Activated CD4-positive, alpha-beta T cell treated with anti-CD3 and anti-CD28 coated beads, Interleukin-2, amount 10 ng/mL, durations not matched to agents 7 days and 5 days (primary cell): ENCODE measurements around the gene MAB21L2. TPM values are rescaled to one million over a fixed set of nuclear protein-coding genes. Genes with fewer than 3 reads are reported as not detected.
"Not testable (repeated sequence)": the region's sequence is repeated elsewhere in the genome, so short reads cannot be mapped to it uniquely, and the experiment has no call there.

Experiments
- CTCF ChIA-PET: fragments of 350-600 bp; sonication (Branson Sonifier 250); formaldehyde crosslinking; loops from one replicate; lab custom pipeline; 2021; ENCODE audit warnings: antibody characterized with exemption; lab: Charles Lee
- POLR2A ChIA-PET: fragments of 350-600 bp; sonication (Branson Sonifier 250); formaldehyde crosslinking; loops from one replicate; lab custom pipeline; 2021; ENCODE audit warnings: antibody characterized with exemption; lab: Charles Lee
- DNase-seq: peaks from one replicate; pipeline ENCODE4 v3.0.0-alpha.2; 2020
- H3K27ac Mint-ChIP-seq: one replicate; pipeline ENCODE4 v1.8.0; 2021; ENCODE audit warnings: mild to moderate bottlenecking, moderate library complexity, mixed read lengths
- H3K27me3 Mint-ChIP-seq: one replicate; pipeline ENCODE4 v1.8.0; 2021; ENCODE audit warnings: mixed read lengths
- H3K36me3 Mint-ChIP-seq: one replicate; pipeline ENCODE4 v1.8.0; 2021; ENCODE audit warnings: low read depth, mixed read lengths
- H3K4me1 Mint-ChIP-seq: one replicate; pipeline ENCODE4 v1.8.0; 2021; ENCODE audit warnings: mixed read lengths
- H3K4me3 Mint-ChIP-seq: one replicate; pipeline ENCODE4 v1.8.0; 2021; ENCODE audit warnings: mild to moderate bottlenecking, moderate library complexity, mixed read lengths
- H3K9me3 Mint-ChIP-seq: one replicate; pipeline ENCODE4 v1.8.0; 2021; ENCODE audit warnings: mixed read lengths
- total RNA-seq, 2 experiments: library from RNA; stranded (reverse); gene quantifications; one replicate each; pipeline ENCODE4 v1.2.3, GENCODE V29; 2021

MAB21L2 gene
- total RNA-seq, 2 experiments from 2014 or later, result not detected

DNA sequence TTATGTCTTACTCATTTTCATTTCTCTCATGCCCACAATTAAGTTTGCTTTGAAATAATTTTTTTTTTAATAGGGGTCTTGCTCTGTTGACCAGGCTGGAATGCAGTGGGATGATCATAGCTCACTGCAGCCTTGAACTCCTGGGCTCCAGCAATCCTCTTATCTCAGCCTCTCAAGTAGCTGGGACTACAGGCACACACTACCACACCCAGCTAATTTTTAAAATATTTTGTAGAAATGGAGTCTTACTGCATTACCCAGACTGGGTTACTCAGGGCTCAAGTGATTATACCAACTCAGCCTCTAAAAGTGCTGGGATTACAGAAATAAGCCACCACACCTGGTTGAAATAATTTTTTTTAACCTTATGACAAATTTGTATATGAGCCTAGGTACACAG, 19.2 kb upstream of the MAB21L2 start:
- no peak overlapping the region for H3K4me3 Mint-ChIP-seq
- POLR2A ChIA-PET, result no interaction called here
- H3K36me3 Mint-ChIP-seq, result peaks cover 9% of the 10 kb centered on the region
- H3K27ac Mint-ChIP-seq, result no peak overlapping the region
- DNase-seq, result no peak
- H3K27me3 Mint-ChIP-seq, result no peaks in the 10 kb centered on the region
- CTCF ChIA-PET, result no interaction called here
- H3K9me3 Mint-ChIP-seq, result peaks cover 4% of the 10 kb centered on the region
- H3K4me1 Mint-ChIP-seq, result no peaks in the 10 kb centered on the region

DNA sequence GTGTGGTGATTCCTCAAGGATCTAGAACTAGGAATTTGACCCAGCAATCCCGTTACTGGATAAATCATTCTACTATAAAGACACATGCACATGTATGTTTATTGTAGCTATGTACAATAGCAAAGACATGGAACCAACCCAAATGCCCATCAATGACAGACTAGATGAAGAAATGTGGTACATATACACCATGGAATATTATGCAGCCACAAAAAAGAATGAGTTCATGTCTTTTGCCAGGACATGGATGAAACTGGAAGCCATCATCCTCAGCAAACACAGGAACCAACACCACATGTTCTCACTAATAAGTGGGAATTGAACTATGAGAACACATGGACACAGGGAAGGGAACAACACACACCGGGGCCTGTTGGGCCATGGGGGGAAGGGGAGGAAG, 17.0 kb upstream of the MAB21L2 start:
- H3K27me3 Mint-ChIP-seq, H3K4me3 Mint-ChIP-seq, H3K9me3 Mint-ChIP-seq, H3K4me1 Mint-ChIP-seq, POLR2A ChIA-PET, H3K27ac Mint-ChIP-seq, DNase-seq: not testable (repeated sequence)
- CTCF ChIA-PET, result interaction anchor here (0.6 kb wide), 1 partner anchor 302 kb away, joined by 3 read pairs; no protein-coding TSS in a partner anchor
- H3K36me3 Mint-ChIP-seq, result peaks cover 12% of the 10 kb centered on the region

DNA sequence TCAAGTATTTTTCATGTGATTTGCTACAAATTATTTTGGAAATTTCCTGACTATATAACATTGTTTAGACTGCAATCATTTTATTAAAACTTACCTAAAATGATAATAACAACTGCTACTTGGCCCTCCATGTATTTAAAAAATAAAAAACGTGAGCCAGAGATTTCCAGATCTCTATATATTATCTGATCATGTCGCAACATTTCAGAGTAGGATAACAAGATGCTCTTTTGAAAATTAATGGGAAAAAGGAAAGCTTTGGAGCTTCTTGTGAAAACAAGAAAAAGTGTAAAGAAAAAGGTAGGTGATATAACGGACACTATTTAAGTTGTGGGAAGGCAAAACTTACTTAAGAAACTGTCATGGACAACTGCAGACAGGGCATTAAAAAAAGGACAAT, 14.9 kb upstream of the MAB21L2 start:
- ChIA-PET POLR2A (no interaction called here), CTCF (no interaction called here)
- Mint-ChIP-seq H3K4me3 (no peak overlapping the region), H3K9me3 (peaks cover 4% of the 10 kb centered on the region), H3K27ac (no peak overlapping the region), H3K36me3 (peaks cover 12% of the 10 kb centered on the region), H3K4me1 (no peaks in the 10 kb centered on the region), H3K27me3 (no peaks in the 10 kb centered on the region)
- no peak for DNase-seq

DNA sequence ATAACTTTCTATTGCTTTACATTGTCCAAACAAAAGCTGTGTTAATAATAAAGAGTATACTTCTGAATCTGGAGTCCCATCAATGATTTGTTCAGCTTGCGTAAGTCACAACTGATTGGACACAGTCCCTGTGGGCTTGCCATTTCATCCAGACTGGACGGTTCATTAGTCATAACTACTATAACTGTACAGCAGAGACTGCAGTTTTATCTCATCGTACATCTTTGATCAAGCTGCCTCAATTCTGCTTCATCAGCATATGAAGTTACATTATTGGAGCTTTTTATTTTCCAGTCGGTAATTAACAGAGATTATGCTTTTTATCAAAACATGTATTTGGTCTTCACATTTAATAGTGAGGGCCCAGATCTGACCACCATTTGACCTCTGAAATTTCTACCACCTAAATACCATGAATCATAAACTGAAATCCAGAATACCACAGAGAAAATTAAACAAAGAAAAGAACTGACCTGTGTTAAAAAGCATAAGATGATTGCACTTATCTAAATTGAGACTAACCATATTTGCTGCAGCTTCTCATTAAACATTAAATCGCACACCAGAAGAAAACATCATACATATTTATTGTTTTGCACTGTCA, 12.5 kb upstream of the MAB21L2 start:
- ChIA-PET POLR2A (no interaction called here), CTCF (no interaction called here)
- H3K9me3 Mint-ChIP-seq, result peaks cover 4% of the 10 kb centered on the region
- no peak overlapping the region for H3K27ac Mint-ChIP-seq
- H3K36me3 Mint-ChIP-seq, result peaks cover 8% of the 10 kb centered on the region
- H3K27me3 Mint-ChIP-seq, result no peaks in the 10 kb centered on the region
- H3K4me1 Mint-ChIP-seq, result peaks cover 4% of the 10 kb centered on the region
- H3K4me3 Mint-ChIP-seq, result no peak overlapping the region
- DNase-seq, result no peak

DNA sequence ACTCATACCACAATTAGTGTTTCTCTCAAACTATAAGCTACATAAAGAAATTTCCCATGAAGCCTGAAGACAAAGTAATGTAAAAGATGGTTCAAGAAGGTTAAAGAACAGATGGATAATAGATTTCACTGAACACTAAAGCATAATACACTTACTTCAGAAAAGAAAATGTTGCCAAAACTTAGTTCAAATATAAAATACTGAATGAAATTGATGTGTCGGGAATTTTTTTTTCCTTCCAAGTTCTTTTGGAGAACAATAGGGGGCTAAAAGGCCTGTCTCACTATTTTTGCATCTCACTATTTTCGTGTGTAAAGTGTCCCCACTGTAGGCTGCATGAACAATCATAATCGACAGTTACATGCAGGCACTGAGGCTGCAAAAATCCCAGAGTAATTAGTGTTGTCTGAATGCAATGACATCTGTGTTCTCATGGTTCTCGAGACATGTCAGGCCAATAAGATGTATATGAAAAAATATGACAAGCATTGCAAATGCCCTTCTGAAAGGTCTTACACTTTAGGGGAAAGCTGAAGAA, 11.9 kb upstream of the MAB21L2 start:
- no peak overlapping the region for H3K27ac Mint-ChIP-seq
- peaks cover 4% of the 10 kb centered on the region for H3K4me1 Mint-ChIP-seq
- DNase-seq, result no peak
- H3K27me3 Mint-ChIP-seq, result no peaks in the 10 kb centered on the region
- H3K36me3 Mint-ChIP-seq, result peaks cover 6% of the 10 kb centered on the region
- ChIA-PET POLR2A (no interaction called here), CTCF (no interaction called here)
- no peak overlapping the region for H3K4me3 Mint-ChIP-seq
- peaks cover 1% of the 10 kb centered on the region for H3K9me3 Mint-ChIP-seq

DNA sequence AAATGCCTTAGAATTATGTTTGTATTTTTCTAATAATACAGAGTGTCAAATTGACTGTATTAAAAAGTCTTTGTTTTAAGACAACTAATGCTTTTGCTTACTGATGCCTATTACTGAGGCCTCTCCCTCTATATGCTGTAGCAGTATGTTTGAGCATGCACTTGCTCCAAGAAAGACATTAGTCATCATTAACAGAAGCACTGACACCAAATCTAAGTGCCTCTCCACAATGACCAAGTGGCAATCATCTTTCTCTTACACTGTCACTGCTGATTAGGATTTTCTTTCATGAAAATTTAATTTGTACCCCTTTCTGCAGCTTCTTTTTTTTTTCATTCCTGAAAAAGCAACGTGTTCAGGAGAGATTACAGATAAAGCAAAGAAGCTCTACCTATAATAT, 11.1 kb upstream of the MAB21L2 start:
- Mint-ChIP-seq H3K27ac (no peak overlapping the region), H3K4me1 (peaks cover 4% of the 10 kb centered on the region), H3K9me3 (no peaks in the 10 kb centered on the region), H3K27me3 (no peaks in the 10 kb centered on the region), H3K36me3 (peaks cover 5% of the 10 kb centered on the region), H3K4me3 (no peak overlapping the region)
- DNase-seq, result no peak
- CTCF ChIA-PET, result no interaction called here
- POLR2A ChIA-PET, result no interaction called here

DNA sequence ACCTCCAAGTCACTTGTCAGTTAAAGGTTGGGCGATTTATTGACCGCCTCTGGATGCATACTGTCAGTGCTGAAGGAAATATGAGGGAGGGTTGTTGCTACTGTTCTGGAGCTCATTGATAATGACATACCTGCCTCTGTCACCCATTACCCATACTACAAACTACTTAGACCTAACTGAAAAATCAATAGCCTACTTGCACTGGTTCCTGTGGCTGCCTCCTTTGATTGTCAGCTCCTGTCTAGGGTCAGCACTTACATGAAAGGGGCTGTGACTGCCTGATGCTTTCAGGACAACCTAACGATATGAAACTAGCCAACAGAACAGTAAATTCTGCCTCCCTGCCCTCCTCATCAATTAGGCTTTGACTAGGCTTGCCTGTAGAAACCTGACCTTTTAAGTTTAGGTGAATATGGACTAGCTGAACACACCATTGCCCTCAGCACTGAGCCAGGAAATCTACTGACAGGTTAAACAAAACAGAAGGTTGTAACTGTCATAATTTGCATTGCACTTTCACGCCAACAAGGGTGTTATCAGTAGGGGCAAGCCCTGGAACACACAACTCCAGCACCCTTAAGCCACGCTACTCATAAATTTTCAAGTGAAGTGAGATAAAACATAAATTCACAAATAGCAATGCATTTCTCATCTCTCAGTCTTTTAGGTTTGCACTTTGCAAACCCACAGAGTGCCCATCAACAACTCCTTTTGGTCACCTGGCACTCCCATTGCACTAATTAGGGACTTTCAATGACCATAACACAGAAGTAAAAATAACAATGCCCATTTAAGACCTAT, 9.0 kb upstream of the MAB21L2 start:
- Mint-ChIP-seq H3K4me1 (peaks cover 4% of the 10 kb centered on the region), H3K27me3 (no peaks in the 10 kb centered on the region), H3K4me3 (no peak overlapping the region), H3K9me3 (no peaks in the 10 kb centered on the region), H3K27ac (no peak overlapping the region), H3K36me3 (peaks cover 3% of the 10 kb centered on the region)
- ChIA-PET CTCF (interaction anchor here (0.6 kb wide), 1 partner anchor 75 kb away, joined by 5 read pairs; no protein-coding TSS in a partner anchor), POLR2A (no interaction called here)
- DNase-seq, result no peak

DNA sequence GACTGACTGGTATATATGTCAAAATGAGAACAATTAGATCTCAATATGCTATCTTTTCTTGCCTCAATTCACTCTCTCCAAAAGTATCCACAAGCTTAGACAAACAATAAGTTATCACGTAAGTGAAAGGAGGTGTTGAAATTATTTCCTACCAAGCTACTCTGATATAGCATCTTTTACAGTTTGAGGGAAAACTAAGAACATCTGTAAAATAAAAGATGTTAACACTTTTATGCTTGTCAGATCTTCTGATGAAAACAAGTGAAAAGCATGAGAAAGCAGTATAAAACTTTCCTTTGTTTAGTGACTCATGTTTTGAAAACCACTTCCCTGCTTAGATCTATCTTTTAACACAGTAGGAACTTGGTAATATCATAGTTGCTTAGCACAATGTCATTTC, 8.4 kb upstream of the MAB21L2 start:
- H3K27me3 Mint-ChIP-seq, result no peaks in the 10 kb centered on the region
- H3K4me1 Mint-ChIP-seq, result peaks cover 4% of the 10 kb centered on the region
- H3K4me3 Mint-ChIP-seq, result no peak overlapping the region
- ChIA-PET CTCF (no interaction called here), POLR2A (no interaction called here)
- H3K9me3 Mint-ChIP-seq, result no peaks in the 10 kb centered on the region
- no peak overlapping the region for H3K27ac Mint-ChIP-seq
- DNase-seq, result no peak
- peaks cover 3% of the 10 kb centered on the region for H3K36me3 Mint-ChIP-seq

DNA sequence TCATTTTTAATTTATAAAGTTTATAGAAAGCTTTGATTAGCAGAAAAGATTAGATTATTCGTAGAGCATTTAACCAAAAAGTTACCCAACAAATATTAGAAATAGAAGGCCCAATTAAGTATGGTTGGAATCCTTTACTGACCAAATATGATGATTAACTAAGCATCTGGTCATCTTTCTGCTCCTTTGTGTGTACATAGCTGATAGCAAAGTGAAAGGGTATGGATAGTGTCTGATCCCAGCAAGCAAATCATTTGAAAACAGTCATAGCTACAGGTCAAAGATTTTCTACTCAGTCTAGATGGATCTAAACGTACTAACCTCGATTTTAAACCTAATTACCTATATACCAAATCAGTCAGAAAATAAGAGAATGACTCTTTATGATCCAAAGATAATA, 7.3 kb upstream of the MAB21L2 start:
- H3K27me3 Mint-ChIP-seq, result no peaks in the 10 kb centered on the region
- no peak for DNase-seq
- H3K4me1 Mint-ChIP-seq, result peaks cover 4% of the 10 kb centered on the region
- ChIA-PET POLR2A (no interaction called here), CTCF (interaction anchor here (0.6 kb wide), 1 partner anchor 288 kb away, joined by 3 read pairs; no protein-coding TSS in a partner anchor)
- no peak overlapping the region for H3K27ac Mint-ChIP-seq
- H3K4me3 Mint-ChIP-seq, result no peak overlapping the region
- peaks cover 7% of the 10 kb centered on the region for H3K36me3 Mint-ChIP-seq
- no peaks in the 10 kb centered on the region for H3K9me3 Mint-ChIP-seq

DNA sequence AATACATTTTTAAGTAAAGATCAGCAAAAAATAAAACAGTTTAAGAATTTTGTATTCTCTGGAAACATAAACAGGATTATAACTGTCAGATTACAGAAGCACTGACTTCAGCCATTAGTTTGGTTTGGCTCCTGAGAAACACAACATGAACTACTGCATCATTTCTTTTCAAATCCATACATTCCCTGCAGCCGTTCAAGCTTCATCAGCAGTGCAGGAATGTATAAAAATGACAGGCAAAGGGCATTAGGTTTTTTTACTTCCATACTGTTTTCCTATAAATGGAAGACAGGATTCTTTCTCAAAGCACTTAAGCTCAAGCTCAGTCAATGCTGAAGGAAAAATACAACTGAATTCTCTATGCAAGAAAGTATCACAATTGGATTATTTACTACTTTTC, 4.2 kb upstream of the MAB21L2 start:
- Mint-ChIP-seq H3K9me3 (peaks cover 14% of the 10 kb centered on the region), H3K4me1 (peaks cover 4% of the 10 kb centered on the region), H3K36me3 (peaks cover 24% of the 10 kb centered on the region), H3K27me3 (no peaks in the 10 kb centered on the region), H3K27ac (no peak overlapping the region), H3K4me3 (no peak overlapping the region)
- POLR2A ChIA-PET, result no interaction called here
- no peak for DNase-seq
- CTCF ChIA-PET, result no interaction called here

DNA sequence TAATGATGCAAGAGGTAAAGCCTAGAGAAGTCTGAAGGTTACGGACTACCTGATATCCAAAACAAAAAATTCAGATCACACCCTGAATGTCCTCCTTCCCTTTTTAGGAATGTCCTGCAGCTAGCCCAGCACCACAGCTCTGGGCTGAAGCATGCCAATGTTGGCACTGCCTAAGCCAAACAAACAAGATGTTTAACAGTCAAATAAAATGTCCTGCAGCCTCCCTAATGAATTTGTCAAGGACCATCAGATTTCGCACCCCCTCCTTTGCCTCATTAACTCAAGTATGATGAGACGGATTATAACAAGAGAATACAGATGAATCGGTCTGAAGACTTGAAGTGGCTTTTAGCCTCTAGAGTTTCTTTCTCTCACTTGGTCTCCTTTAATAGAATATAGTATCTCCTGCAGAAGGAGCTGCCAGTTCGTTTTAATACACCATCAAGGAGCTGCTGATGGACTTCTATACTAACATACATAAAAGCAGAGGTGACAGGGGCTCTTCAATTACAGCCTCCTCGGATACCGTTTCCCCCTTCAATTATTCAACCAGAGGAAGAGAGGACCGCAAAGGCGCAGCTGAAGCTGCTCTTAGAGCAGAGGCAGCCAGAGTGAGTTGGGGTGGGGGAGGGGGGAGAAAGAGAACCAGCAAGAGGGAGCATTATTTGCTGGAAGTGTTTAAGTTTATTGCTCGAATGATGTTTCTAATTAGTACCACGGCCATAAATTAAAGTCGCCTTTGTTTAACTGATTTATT, 3.0 kb upstream of the MAB21L2 start:
- Mint-ChIP-seq H3K36me3 (peaks cover 31% of the 10 kb centered on the region), H3K4me3 (no peak overlapping the region), H3K4me1 (no peaks in the 10 kb centered on the region), H3K27ac (no peak overlapping the region), H3K27me3 (no peaks in the 10 kb centered on the region), H3K9me3 (peaks cover 14% of the 10 kb centered on the region)
- CTCF ChIA-PET, result no interaction called here
- DNase-seq, result no peak
- POLR2A ChIA-PET, result no interaction called here

DNA sequence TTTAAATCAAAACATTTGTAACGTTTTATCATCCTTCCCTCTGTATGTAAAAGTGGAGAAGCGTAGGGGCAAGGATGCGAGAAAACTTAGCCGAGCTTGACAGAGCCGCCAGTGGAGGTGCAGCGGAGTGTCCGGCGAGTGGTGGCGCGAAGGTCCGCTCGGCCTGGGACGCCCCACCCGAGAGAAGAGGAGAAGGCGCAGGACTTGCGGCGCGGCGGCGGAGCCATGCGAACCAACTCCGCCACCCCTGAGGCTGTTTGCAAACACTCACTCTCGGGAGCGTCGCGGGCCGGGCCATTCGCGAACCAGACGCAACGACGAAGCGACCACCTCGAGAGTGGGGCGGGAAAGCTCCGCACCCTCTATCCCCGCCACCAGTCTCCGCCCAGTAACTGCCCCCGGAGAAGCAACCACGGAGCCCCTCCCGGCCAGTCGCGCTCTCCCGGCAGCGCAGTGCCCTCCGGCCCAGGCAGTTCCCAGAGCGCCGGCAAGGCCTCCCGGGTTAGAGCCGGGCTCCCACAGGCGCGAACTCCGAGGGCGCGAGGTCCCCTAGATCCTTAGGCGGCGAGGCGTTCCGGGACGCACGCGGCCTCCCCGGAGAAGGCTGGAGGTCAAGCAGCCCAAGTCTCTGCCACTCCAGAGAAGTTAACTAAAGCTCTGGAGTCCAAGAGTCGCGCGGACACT, 2.3 kb upstream of the MAB21L2 start:
- DNase-seq, result no peak
- H3K36me3 Mint-ChIP-seq, result peaks cover 37% of the 10 kb centered on the region
- no peaks in the 10 kb centered on the region for H3K27me3 Mint-ChIP-seq
- CTCF ChIA-PET, result no interaction called here
- POLR2A ChIA-PET, result no interaction called here
- H3K9me3 Mint-ChIP-seq, result peaks cover 16% of the 10 kb centered on the region
- no peak overlapping the region for H3K4me3 Mint-ChIP-seq
- H3K27ac Mint-ChIP-seq, result no peak overlapping the region
- no peaks in the 10 kb centered on the region for H3K4me1 Mint-ChIP-seq
